GOT3 (cell line): Measurements from ENCODE around the gene PRAC1.
"Not testable (repeated sequence)": the region's sequence is repeated elsewhere in the genome, so short reads cannot be mapped to it uniquely, and the experiment has no call there.

ENCODE experiments used
- DNase-seq: peaks from one replicate; lab custom pipeline; 2025; ENCODE audit warnings: mixed read lengths; lab: John Stamatoyannopoulos, UW

PRAC1 gene

GRCh38 chr17:48726916-48727286 is 4.6 kb upstream of the PRAC1 start:
- no peak for DNase-seq

DNA sequence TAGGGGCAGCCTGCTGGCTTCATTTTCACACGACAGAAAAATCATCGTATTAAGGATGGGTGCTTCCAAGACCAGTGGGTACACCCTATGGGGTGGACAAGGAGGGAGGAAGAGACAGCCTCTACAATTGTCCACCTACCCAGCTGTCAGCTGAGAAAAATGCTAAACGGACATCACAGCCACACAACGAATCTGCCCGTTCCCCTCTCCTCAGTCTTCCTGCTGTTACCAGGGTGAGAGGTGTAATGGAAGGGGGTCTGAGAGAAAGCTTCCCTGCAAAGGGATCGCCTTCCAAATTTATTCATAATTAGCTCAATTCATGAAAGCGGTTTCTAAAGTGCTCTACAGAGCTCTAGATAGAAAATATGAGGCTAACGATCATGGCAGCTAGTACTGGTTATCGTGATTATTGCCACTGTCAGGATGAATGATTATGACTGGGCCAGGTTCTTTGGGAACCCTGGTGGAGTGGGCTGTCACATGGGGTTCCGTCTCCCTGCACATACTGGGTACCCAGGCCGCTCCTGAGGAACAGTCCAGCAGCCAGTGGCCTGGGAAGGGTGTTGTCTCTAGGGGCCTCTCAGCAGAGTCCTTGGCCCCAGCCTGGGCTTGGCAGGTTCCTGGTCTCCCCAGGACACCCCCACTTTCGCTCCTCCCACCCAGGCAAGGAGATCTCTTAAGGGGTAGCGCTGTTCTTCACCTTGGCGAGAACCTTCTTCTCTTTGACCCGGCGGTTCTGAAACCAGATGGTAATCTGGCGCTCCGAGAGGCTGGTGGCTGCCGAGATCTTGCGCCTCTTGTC is 4.0 kb upstream of the PRAC1 start:
- no peak for DNase-seq

DNA sequence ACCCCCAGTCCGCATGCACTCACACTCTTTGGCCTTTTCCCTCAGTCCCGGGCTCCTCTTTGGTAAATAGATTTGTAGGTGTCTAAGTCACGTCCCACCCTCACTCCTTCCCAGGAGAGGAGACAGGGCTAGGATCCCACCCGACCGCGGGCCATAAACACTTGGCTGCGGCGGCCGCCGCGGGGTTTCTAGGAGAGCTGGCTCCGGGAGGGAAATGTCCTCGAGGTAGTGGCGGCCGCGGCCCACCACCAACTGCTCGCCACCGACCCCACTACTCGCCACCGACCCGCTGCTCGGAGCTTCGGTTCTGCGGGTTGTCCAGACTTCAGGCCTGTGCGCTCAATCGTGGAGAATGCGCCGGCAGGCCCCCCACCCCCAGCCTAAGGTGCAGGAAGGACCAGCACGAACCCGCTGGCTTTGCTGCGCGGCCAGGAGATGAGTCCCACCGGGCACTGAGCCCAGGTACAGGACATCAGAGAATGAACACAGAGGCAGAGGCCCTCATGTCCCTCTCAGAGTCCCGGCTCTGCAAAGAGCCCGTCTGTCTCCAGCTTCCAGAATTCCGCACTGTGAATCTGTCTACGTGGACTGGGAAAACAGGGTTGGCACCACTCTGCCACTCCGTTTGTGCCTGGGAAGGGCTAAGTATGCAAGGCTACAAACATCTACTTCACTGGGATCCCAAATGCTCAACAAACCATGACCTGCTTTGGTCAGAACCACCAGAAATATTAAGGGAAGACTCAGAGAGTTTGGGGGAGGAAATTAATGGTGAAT is 3.2 kb upstream of the PRAC1 start:
- no peak for DNase-seq

DNA sequence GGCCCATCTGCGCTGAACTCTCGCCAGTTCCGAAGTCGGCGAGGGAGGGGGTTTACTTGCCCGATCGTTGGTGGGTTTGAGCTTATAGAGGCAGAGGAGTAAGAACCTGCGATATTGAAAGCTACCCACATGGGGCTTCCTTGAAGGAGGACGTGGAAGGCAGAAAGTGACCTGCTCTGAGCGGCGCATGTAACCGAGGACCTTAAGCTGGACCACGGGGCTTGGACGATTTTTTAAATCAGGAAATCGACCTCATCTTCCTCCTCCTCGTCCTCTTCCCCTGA is 2.6 kb upstream of the PRAC1 start:
- DNase-seq, result no peak

DNA sequence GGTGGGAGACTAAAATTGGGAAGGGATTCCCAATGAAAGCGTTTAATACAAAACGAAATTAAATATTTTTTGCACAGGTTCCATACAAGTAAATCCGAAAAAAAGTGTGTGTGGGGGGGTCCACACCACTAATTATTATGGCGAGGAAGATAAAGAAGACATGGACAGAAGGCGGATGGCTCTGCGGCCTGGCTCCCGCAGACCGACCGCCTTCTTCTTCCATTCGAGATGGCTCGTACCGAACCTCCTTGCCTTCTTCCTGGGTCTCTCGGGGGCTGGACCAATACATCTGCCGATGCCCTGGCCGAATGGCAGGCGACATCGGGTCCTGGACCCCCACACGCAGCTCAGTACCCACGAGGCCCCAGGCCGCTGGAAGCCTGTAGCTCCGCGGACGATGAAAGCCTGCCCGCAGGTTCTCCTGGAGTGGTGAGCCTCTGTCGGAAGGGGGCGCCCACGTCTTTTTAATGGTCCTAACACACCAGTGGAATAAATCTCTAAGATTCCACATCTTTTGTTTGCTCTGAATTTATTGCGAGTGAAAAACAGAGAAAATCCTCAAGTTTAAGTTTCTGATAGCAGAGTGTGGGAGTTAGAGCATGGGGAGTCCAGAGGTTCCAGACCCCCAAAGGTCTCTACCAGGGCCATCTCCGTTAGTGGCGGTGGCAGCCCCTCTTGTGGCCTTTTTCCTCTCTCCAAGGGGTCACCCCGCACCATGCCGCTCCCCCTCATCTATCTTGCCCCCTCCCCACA is 2.1 kb upstream of the PRAC1 start:
- peak; percentile 52 for DNase-seq

DNA sequence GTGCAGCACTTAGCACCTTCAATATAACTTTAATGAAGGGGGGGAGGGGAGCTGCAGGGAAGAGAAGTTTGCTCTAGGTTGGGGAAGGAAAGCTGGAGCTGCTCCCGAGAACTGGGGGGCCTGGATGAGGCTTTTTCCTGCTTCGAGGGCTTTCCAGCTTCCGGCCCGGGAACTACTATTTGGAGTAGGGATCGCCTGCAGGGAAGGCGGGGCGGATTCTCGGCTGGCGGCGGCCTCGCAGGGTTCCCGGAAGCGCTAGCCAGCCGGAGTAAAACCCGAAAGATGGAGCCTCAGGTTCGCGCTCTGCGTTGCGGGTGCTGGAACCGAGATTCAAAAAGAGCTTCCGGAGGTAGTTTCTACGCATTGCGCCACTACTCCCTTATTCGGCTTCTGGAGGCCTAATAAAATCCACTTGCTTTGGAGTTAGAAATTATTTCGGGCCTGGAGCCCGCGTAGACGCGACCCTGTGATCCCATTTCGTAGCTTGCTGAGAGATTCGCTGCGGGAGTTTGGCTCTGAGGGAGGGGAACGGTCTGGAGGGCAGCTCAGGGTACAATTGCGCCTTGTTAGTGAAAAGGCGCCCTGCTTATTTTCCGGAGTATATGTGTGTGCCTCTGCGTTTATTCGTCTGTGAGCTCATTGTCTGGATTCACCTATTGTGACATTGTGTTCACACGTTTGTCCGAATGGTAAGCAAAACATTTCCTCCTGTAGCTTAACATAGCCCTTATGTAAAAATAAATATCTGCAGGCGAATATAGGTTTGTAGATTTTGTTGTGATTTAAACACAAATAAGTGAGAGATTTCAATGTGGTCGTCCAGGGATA is 1.3 kb upstream of the PRAC1 start:
- peak; percentile 19 for DNase-seq

DNA sequence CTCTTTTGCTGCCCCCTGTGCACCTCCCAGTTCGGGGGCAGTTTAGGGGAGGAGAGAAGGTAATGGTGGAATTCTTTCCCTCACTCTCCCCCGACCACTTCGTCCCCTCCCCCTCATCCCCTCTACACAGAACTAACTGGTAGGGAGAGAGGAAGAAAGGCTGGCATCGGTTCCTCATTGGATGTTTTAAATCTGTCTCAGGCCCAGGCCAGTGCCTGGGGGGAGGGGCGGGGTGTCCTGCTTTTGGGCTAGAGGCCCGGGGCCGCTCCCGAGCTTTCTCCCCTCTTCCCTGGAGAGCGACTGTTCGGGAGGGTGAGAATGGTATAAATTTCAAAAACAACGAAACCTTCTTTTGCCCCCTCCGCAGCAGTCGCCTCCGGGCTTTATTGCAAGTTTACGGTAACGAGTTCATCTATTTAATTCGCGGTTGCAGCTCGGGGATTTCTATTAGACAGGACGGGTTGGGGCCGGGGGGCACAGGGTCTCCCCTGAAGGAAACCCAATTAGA is 651 bp upstream of the PRAC1 start, which contains the start of gene PRAC2:
PRAC2 (plus strand) TSS at position 271 of the 508 bp plus-strand sequence. CDS start 1,226 bp downstream, outside the sequence.
- DNase-seq, result no peak

GRCh38 chr17:48721009-48721402 is 1.3 kb downstream of the PRAC1 start:
- no peak for DNase-seq

GRCh38 chr17:48720266-48721008 is 1.9 kb downstream of the PRAC1 start:
- DNase-seq, result no peak

DNA sequence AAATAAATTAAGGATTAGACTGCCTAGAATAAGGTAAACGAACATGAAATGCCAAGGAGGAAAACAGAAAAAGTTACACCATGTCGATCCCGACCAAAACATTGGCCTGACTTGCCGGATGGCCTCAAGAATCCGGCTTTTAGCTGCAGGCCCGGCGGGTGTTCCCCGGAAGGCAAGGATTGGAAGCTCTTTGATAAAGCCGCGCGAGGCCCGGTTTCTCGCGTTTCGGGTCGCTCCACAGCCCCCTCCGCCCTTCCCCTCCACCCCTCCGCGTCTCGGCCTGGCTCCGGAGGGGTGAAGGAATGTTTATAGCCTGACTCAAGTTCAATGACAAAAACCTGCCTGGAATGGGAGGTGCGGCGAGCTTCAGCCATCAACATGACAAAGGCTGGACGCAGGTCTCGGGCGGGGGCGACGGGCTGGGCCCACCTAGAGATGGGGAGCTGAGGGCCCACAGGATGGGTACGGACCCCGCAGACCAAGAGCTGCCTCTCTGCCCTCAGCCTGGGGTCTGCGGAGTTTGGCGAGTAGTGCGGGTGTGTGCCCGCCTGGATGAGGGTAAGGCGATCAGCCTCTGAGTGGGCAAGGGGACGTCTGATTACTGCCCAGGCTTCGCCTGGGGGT is 2.6 kb downstream of the PRAC1 start:
- DNase-seq, result no peak

DNA sequence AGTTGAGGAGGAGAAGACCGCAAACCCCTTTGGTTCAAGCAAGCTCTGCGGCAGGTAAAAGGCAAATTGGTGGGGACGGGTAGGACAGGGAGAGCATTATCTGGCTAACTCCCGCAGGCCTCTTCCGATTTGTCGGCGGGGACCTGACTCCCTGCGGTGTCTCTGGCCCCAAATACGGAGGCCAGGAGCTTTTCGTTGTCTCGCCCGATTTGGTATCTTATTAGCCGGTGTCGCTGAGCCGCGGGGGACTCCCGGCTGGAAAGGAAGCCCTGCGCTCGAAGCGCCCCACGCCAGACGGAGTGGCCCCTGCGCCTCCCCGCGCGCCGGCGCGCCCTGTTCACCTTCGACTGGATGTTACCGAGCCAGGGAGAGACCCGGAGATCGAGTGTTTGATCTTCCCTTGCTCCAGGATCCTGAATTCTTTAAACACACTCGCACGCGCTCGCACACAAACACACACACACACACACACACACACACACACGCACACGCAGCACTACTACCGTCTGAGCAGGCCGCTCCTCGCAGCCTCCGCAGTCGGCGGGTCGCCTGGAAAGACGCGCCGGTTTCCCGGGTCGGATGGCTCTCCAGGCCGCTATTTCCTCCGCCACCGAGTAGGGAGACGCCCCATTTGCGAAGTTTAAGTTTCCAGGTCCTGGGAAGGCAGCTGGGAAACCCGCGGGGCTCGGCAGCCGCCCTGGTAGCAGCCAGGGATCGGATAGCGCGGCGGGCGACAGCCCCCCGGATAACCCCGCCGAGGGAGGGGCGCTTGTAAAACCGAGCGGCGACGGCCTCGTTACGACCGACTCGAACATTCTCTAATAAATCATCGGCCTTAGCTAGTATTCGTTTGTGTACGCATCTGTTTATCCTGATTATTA is 3.3 kb downstream of the PRAC1 start:
- DNase-seq, result no peak

GRCh38 chr17:48718227-48718760 is 4.0 kb downstream of the PRAC1 start:
- DNase-seq, result no peak

DNA sequence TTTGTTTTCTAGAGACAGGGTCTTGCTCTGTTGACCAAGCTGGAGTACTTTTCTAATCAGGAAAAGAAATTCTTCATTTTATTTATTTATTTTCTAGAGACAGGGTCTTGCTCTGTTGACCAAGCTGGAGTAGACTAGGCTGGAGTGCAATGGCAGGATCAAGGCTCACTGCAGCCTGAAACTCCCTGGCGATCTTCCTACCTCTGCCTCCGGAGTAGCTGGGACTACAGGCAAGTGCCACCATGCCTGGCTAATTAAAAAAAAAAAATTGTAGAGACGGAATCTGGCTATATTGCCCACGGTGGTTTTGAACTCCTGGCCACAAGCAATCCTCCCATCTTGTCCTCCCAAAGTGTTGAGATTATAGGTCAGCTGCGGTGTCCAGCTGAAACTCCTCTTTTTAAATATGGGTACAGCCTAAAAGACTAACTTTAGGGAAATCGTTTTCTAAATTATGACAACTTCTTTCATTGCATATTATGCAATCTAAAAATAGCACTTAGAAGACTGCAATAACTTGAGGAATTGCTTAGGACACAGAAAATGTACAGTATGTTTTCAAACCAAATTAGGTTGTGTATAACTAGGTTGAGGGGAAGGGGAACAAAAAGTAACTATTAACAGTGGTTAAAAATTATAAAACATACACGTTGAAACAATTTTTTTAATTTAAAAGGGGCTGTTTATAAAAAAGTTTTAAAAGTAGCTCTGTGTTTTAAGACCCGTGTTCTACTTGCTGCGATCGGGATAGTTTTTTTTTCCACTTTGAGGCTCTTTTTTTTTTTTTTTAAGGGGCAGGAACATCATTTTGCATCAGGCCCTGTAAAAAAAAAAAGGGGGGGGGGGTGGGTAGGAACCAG is 4.7 kb downstream of the PRAC1 start:
- no peak for DNase-seq

DNA sequence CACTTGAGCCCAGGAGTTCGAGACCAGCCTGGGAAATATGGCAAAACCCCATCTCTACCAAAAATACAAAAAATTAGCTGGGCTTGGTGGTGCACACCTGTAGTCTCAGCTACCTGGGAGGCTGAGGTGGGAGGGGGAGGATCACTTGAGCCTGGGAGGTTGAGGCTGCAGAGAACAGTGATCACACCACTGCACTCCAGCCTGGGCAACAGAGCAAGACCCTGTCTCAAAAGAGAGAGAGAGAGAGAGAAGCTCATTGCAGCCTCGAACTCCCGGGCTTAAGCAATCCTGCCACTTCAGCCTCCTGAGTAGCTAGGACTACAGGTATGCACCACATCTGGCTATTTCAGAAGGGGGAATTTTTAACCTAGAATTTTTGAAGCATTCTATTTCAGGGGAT is 5.8 kb downstream of the PRAC1 start:
- DNase-seq, result not testable (repeated sequence)

- DNase-seq, result no peak
Observed at GRCh38 chr17:48715496-48716399, 6.6 kb downstream of the PRAC1 start.

GRCh38 chr17:48711128-48711527 is 11.2 kb downstream of the PRAC1 start:
- no peak for DNase-seq
